NCI-H1694 (cell line): ENCODE data around the gene GRIK5.

Experiments used
- DNase-seq: peaks from one replicate; lab custom pipeline; 2025; lab: John Stamatoyannopoulos, UW

GRIK5 gene

GRCh38 chr19:41956621-41957020 is 113.4 kb downstream of the GRIK5 start:
- no peak for DNase-seq

GRCh38 chr19:41955521-41955920 is 114.5 kb downstream of the GRIK5 start:
- no peak for DNase-seq

- peak; percentile 88 for DNase-seq
Observed at GRCh38 chr19:41951686-41952172, 118.3 kb downstream of the GRIK5 start.
